ENCODE results near the gene NPLOC4.

NPLOC4 gene

GRCh38 chr17:81516439-81516838 is 120.5 kb downstream of the NPLOC4 start:
- peaks cover 4% of the 10 kb centered on the region for H3K4me1 ChIP-seq (ENCODE audit: control insufficient read depth, low read depth, low read length)

DNA sequence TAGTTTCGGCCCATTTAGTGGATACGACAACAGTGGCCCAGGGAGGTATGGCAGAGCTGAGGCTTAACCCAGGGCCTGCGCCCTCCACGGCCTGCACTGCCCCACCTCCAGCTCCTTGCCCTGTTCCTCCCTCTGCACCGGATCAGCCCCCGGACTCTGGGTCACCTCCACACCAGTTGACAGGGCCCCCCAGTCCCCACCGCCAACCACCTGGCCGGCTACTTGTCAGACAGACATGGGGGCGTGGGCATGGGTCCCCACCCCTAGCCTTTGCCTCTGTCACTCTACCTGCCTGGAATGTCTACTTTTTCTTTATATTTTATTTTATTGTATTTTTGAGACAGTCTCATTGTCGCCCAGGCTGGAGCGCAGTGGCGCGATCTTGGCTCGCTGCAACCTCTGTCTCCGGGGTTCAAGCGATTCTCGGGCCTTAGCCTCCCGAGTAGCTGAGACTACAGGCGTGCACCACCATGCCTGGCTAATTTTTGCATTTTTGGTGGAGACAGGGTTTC is 121.3 kb downstream of the NPLOC4 start:
- Histone ChIP-seq H3K4me1 (ENCODE audit: control insufficient read depth, low read depth, low read length) (peaks cover 4% of the 10 kb centered on the region), H3K4me3 (ENCODE audit: low read length) (peak overlapping the region; percentile 85), H3K27me3 (ENCODE audit: control insufficient read depth, insufficient read depth, low read length) (peaks cover 34% of the 10 kb centered on the region), H3K9ac (ENCODE audit: low read length) (peak overlapping the region; percentile 80), H3K27ac (ENCODE audit: low read length) (no peak overlapping the region), H3K36me3 (ENCODE audit: control insufficient read depth, low read depth, low read length) (peaks cover 13% of the 10 kb centered on the region), H3K9me3 (ENCODE audit: control insufficient read depth, low read depth, low read length) (no peaks in the 10 kb centered on the region)

More at GRCh38 chr17:81516439-81516838, 120.5 kb downstream of the NPLOC4 start:
- Histone ChIP-seq H3K4me3 (ENCODE audit: low read length) (peak overlapping the region; percentile 85), H3K27ac (ENCODE audit: low read length) (no peak overlapping the region), H3K9ac (ENCODE audit: low read length) (no peak overlapping the region), H3K9me3 (ENCODE audit: control insufficient read depth, low read depth, low read length) (no peaks in the 10 kb centered on the region), H3K36me3 (ENCODE audit: control insufficient read depth, low read depth, low read length) (peaks cover 5% of the 10 kb centered on the region), H3K27me3 (ENCODE audit: control insufficient read depth, insufficient read depth, low read length) (peaks cover 43% of the 10 kb centered on the region)

- Histone ChIP-seq H3K4me1 (ENCODE audit: control insufficient read depth, low read depth, low read length) (peaks cover 4% of the 10 kb centered on the region), H3K4me3 (ENCODE audit: low read length) (peak overlapping the region; percentile 85), H3K27ac (ENCODE audit: low read length) (no peak overlapping the region)
These were observed 122.0 kb downstream of the NPLOC4 start for GRCh38 chr17:81514739-81515529.

GRCh38 chr17:81514489-81514738 is 122.5 kb downstream of the NPLOC4 start:
- peak overlapping the region; percentile 74 for H3K9ac ChIP-seq (ENCODE audit: low read length)
- peaks cover 25% of the 10 kb centered on the region for H3K36me3 ChIP-seq (ENCODE audit: control insufficient read depth, low read depth, low read length)

More at GRCh38 chr17:81514739-81515529, 122.0 kb downstream of the NPLOC4 start:
- H3K36me3 ChIP-seq (ENCODE audit: control insufficient read depth, low read depth, low read length): peaks cover 20% of the 10 kb centered on the region
- H3K9me3 ChIP-seq (ENCODE audit: control insufficient read depth, low read depth, low read length): no peaks in the 10 kb centered on the region
- H3K9ac ChIP-seq (ENCODE audit: low read length): peak overlapping the region; percentile 80
- peaks cover 28% of the 10 kb centered on the region for H3K27me3 ChIP-seq (ENCODE audit: control insufficient read depth, insufficient read depth, low read length)

DNA sequence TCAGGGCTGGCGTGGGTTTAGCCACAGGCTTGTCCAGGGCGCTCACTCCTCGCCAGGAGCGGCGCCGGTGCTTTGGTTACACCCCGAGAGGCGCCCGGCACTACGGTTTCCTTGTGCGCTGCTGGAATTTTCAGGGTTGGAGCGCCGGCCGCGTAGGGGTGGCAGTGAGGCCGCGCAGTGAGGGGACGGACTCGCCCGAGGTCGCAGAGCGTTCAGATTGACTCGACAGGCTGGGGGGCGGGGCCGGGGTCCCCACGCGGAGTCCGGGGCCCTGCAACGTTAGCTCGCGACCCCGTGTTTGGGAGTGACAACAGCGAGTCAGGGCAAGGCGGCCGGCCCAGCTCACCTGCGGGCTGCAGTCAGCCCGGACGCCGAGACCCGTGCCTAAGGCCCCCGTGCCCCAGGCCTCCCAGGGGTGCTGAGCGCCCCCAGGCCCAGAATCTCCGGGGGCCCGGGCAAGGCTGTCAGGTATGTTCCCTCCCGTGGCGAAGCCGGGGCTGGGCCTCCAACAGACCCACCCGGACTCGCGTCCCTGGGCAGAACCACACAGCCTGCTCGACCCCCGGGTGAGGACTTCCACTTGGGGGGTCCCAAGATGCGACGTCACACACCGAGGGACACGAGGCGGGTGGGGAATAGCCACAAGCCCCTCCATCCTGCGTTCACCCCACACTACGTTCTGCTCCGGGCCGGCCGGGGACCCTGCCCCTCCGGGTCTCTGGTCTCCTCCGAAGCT is 123.0 kb downstream of the NPLOC4 start:
- Histone ChIP-seq H3K4me1 (ENCODE audit: control insufficient read depth, low read depth, low read length) (no peaks in the 10 kb centered on the region), H3K36me3 (ENCODE audit: control insufficient read depth, low read depth, low read length) (peaks cover 29% of the 10 kb centered on the region), H3K9ac (ENCODE audit: low read length) (peak overlapping the region; percentile 74), H3K27me3 (ENCODE audit: control insufficient read depth, insufficient read depth, low read length) (peaks cover 17% of the 10 kb centered on the region), H3K9me3 (ENCODE audit: control insufficient read depth, low read depth, low read length) (no peaks in the 10 kb centered on the region), H3K27ac (ENCODE audit: low read length) (peak overlapping the region; percentile 63), H3K4me3 (ENCODE audit: low read length) (peak overlapping the region; percentile 66)

More at GRCh38 chr17:81514489-81514738, 122.5 kb downstream of the NPLOC4 start:
- Histone ChIP-seq H3K9me3 (ENCODE audit: control insufficient read depth, low read depth, low read length) (no peaks in the 10 kb centered on the region), H3K27ac (ENCODE audit: low read length) (peak overlapping the region; percentile 13), H3K27me3 (ENCODE audit: control insufficient read depth, insufficient read depth, low read length) (peaks cover 22% of the 10 kb centered on the region), H3K4me3 (ENCODE audit: low read length) (peak overlapping the region; percentile 66), H3K4me1 (ENCODE audit: control insufficient read depth, low read depth, low read length) (no peaks in the 10 kb centered on the region)

GRCh38 chr17:81513372-81513752 is 123.5 kb downstream of the NPLOC4 start:
- Histone ChIP-seq H3K27me3 (ENCODE audit: control insufficient read depth, insufficient read depth, low read length) (peaks cover 12% of the 10 kb centered on the region), H3K4me3 (ENCODE audit: low read length) (peak overlapping the region; percentile 66), H3K9ac (ENCODE audit: low read length) (peak overlapping the region; percentile 74), H3K4me1 (ENCODE audit: control insufficient read depth, low read depth, low read length) (no peaks in the 10 kb centered on the region), H3K36me3 (ENCODE audit: control insufficient read depth, low read depth, low read length) (peaks cover 29% of the 10 kb centered on the region), H3K27ac (ENCODE audit: low read length) (peak overlapping the region; percentile 63), H3K9me3 (ENCODE audit: control insufficient read depth, low read depth, low read length) (no peaks in the 10 kb centered on the region)

- Histone ChIP-seq H3K36me3 (ENCODE audit: control insufficient read depth, low read depth, low read length) (peaks cover 29% of the 10 kb centered on the region), H3K9me3 (ENCODE audit: control insufficient read depth, low read depth, low read length) (no peaks in the 10 kb centered on the region), H3K4me3 (ENCODE audit: low read length) (peak within 1 kb of the TSS; percentile 95), H3K4me1 (ENCODE audit: control insufficient read depth, low read depth, low read length) (no peaks in the 10 kb centered on the region), H3K27me3 (ENCODE audit: control insufficient read depth, insufficient read depth, low read length) (peaks cover 6% of the 10 kb centered on the region), H3K9ac (ENCODE audit: low read length) (peak within 1 kb of the TSS; percentile 94), H3K27ac (ENCODE audit: low read length) (peak within 1 kb of the TSS; percentile 63)
These were observed 124.1 kb downstream of the NPLOC4 start, which contains the start of gene ACTG1 for GRCh38 chr17:81512562-81513371. Gene ACTG1, minus strand, starts transcription at chr17:81512799. Its CDS starts 445 bp downstream, at chr17:81512354.

GRCh38 chr17:81511804-81512561 is 124.9 kb downstream of the NPLOC4 start:
- H3K9ac ChIP-seq (ENCODE audit: low read length): peak overlapping the region; percentile 94
- H3K4me1 ChIP-seq (ENCODE audit: control insufficient read depth, low read depth, low read length): no peaks in the 10 kb centered on the region
- peak overlapping the region; percentile 63 for H3K27ac ChIP-seq (ENCODE audit: low read length)
- H3K9me3 ChIP-seq (ENCODE audit: control insufficient read depth, low read depth, low read length): no peaks in the 10 kb centered on the region
- peak overlapping the region; percentile 95 for H3K4me3 ChIP-seq (ENCODE audit: low read length)
- H3K27me3 ChIP-seq (ENCODE audit: control insufficient read depth, insufficient read depth, low read length): no peaks in the 10 kb centered on the region
- H3K36me3 ChIP-seq (ENCODE audit: control insufficient read depth, low read depth, low read length): peaks cover 29% of the 10 kb centered on the region

- peak overlapping the region; percentile 94 for H3K9ac ChIP-seq (ENCODE audit: low read length)
- no peaks in the 10 kb centered on the region for H3K4me1 ChIP-seq (ENCODE audit: control insufficient read depth, low read depth, low read length)
- no peaks in the 10 kb centered on the region for H3K9me3 ChIP-seq (ENCODE audit: control insufficient read depth, low read depth, low read length)
- H3K36me3 ChIP-seq (ENCODE audit: control insufficient read depth, low read depth, low read length): peaks cover 29% of the 10 kb centered on the region
- H3K27me3 ChIP-seq (ENCODE audit: control insufficient read depth, insufficient read depth, low read length): no peaks in the 10 kb centered on the region
- H3K4me3 ChIP-seq (ENCODE audit: low read length): peak overlapping the region; percentile 95
- no peak overlapping the region for H3K27ac ChIP-seq (ENCODE audit: low read length)
These were observed 125.4 kb downstream of the NPLOC4 start for GRCh38 chr17:81511554-81511803.

- Histone ChIP-seq H3K27me3 (ENCODE audit: control insufficient read depth, insufficient read depth, low read length) (no peaks in the 10 kb centered on the region), H3K4me3 (ENCODE audit: low read length) (peak overlapping the region; percentile 95), H3K9me3 (ENCODE audit: control insufficient read depth, low read depth, low read length) (no peaks in the 10 kb centered on the region), H3K27ac (ENCODE audit: low read length) (no peak overlapping the region), H3K4me1 (ENCODE audit: control insufficient read depth, low read depth, low read length) (no peaks in the 10 kb centered on the region), H3K36me3 (ENCODE audit: control insufficient read depth, low read depth, low read length) (peaks cover 29% of the 10 kb centered on the region), H3K9ac (ENCODE audit: low read length) (peak overlapping the region; percentile 94)
These were observed 125.9 kb downstream of the NPLOC4 start for GRCh38 chr17:81510785-81511553.

All from iPS-18a (cell line).